Mesenchymal stem cell (in vitro differentiated cells and primary cell): ENCODE data around the gene ZNF568.

Experiments used
- DNase-seq: peaks from one replicate; pipeline ENCODE4 v3.0.0-alpha.2; 2013
- H2AFZ ChIP-seq: one replicate; pipeline ENCODE4 v1.6.1; 2013; ENCODE audit warnings: low read depth, mild to moderate bottlenecking, control low read depth, inconsistent platforms, low read length, moderate library complexity
- H2AK5ac ChIP-seq: 2 replicates; pipeline ENCODE4 v1.6.1; 2013; ENCODE audit warnings: low read length, moderate library complexity, mild to moderate bottlenecking, inconsistent platforms; ENCODE audit not compliant: severe bottlenecking
- H2BK120ac ChIP-seq: one replicate; pipeline ENCODE4 v1.6.1; 2013; ENCODE audit warnings: low read depth, mild to moderate bottlenecking, inconsistent platforms, low read length, moderate library complexity
- H2BK12ac ChIP-seq, 2 experiments: one replicate each; pipeline ENCODE4 v1.6.1; 2013; ENCODE audit warnings: inconsistent platforms in 2 of 2, low read length in 2 of 2, mild to moderate bottlenecking in 2 of 2, moderate library complexity in 2 of 2, control low read depth in 1 of 2
- H2BK15ac ChIP-seq: one replicate; pipeline ENCODE4 v1.6.1; 2013; ENCODE audit warnings: mild to moderate bottlenecking, low read depth, inconsistent platforms; ENCODE audit not compliant: poor library complexity, severe bottlenecking
- H2BK5ac ChIP-seq: 2 replicates; pipeline ENCODE4 v1.6.1; 2013; ENCODE audit warnings: low read depth, mild to moderate bottlenecking, low read length, control low read depth, inconsistent platforms; ENCODE audit not compliant: poor library complexity, severe bottlenecking
- H3K14ac ChIP-seq, 2 experiments: one replicate each; pipeline ENCODE4 v1.6.1; 2013; ENCODE audit warnings: inconsistent platforms in 2 of 2, low read length in 2 of 2, control low read depth in 1 of 2, mild to moderate bottlenecking in 1 of 2, moderate library complexity in 1 of 2
- H3K18ac ChIP-seq, 2 experiments: one replicate each; pipeline ENCODE4 v1.6.1; 2013; ENCODE audit warnings: inconsistent platforms in 2 of 2, low read length in 2 of 2, control low read depth in 1 of 2, low read depth in 1 of 2, mild to moderate bottlenecking in 1 of 2
- H3K23ac ChIP-seq, 2 experiments: one replicate each; pipeline ENCODE4 v1.6.1; 2013; ENCODE audit warnings: inconsistent platforms in 2 of 2, low read length in 2 of 2, mild to moderate bottlenecking in 2 of 2, moderate library complexity in 2 of 2, control low read depth in 1 of 2
- H3K27ac ChIP-seq: 2 replicates; pipeline ENCODE4 v1.5.1; 2013; ENCODE audit warnings: mild to moderate bottlenecking, moderate library complexity, low read length, control low read depth, inconsistent platforms; ENCODE audit not compliant: poor library complexity, severe bottlenecking
- H3K27me3 ChIP-seq, 2 experiments: 2 replicates each; pipeline versions ENCODE4 v1.6.1 to v1.7.0; 2013; ENCODE audit warnings: low read length in 2 of 2, mild to moderate bottlenecking in 2 of 2, moderate library complexity in 2 of 2, control low read depth in 1 of 2, inconsistent platforms in 1 of 2; ENCODE audit not compliant: control insufficient read depth in 1 of 2, insufficient read depth in 1 of 2
- H3K36me3 ChIP-seq, 2 experiments: 2 replicates each; pipeline versions ENCODE4 v1.6.1 to v1.7.0; 2013; ENCODE audit warnings: low read length in 2 of 2, control low read depth in 1 of 2, inconsistent platforms in 1 of 2, low read depth in 1 of 2, mild to moderate bottlenecking in 1 of 2; ENCODE audit not compliant: insufficient read depth in 2 of 2, control insufficient read depth in 1 of 2
- H3K4ac ChIP-seq, 2 experiments: one replicate each; pipeline ENCODE4 v1.6.1; 2013; ENCODE audit warnings: inconsistent platforms in 2 of 2, low read length in 2 of 2, mild to moderate bottlenecking in 2 of 2, moderate library complexity in 2 of 2, control low read depth in 1 of 2, low read depth in 1 of 2
- H3K4me1 ChIP-seq: 2 replicates; pipeline ENCODE4 v1.6.1; 2013; ENCODE audit warnings: low read depth, low read length, control low read depth; ENCODE audit not compliant: control insufficient read depth, insufficient read depth
- H3K4me2 ChIP-seq: 2 replicates; pipeline ENCODE4 v1.6.1; 2013; ENCODE audit warnings: low read length, mild to moderate bottlenecking, inconsistent platforms; ENCODE audit not compliant: poor library complexity, severe bottlenecking
- H3K4me3 ChIP-seq, 2 experiments: 2 replicates each; pipeline versions ENCODE4 v1.5.1 to v1.7.0; 2013; ENCODE audit warnings: low read length in 2 of 2, mild to moderate bottlenecking in 2 of 2, control low read depth in 1 of 2, low read depth in 1 of 2; ENCODE audit not compliant: insufficient read depth in 1 of 2
- H3K79me1 ChIP-seq: replicated peaks from 2 replicates; pipeline ENCODE4 v1.6.1; 2013; ENCODE audit warnings: mild to moderate bottlenecking, control low read depth, low read length, inconsistent platforms; ENCODE audit not compliant: poor library complexity, severe bottlenecking
- H3K9ac ChIP-seq: 2 replicates; pipeline ENCODE4 v1.7.0; 2013; ENCODE audit warnings: mild to moderate bottlenecking, low read length, moderate library complexity
- H3K9me3 ChIP-seq: 2 replicates; pipeline ENCODE4 v1.7.0; 2013; ENCODE audit warnings: mild to moderate bottlenecking, low read length; ENCODE audit not compliant: control insufficient read depth
- H4K8ac ChIP-seq: one replicate; pipeline ENCODE4 v1.6.1; 2013; ENCODE audit warnings: inconsistent platforms, mild to moderate bottlenecking, low read length, moderate library complexity
- H4K91ac ChIP-seq: one replicate; pipeline ENCODE4 v1.6.1; 2013; ENCODE audit warnings: mild to moderate bottlenecking, low read length, inconsistent platforms
- WGBS: methylation state at CpG from one replicate; pipeline ENCODE4 v1.1.7; 2013; ENCODE audit warnings: mixed read lengths; 5-methylcytosine and 5-hydroxymethylcytosine counted together

The ZNF568 gene

GRCh38 chr19:36963280-36963679 lies 47.1 kb downstream of the ZNF568 start:
- no peaks in the 10 kb centered on the region for H3K4me1 ChIP-seq
- H2BK5ac ChIP-seq = no peak overlapping the region
- H2AFZ ChIP-seq = no peak overlapping the region
- no peak overlapping the region for H3K4ac ChIP-seq
- no peak overlapping the region for H3K18ac ChIP-seq
- H2AK5ac ChIP-seq = no peak overlapping the region
- H2BK15ac ChIP-seq = no peak overlapping the region
- H3K27ac ChIP-seq = no peak overlapping the region
- WGBS = 84% methylated on average over 1 of the region's 2 CpGs
- H2BK120ac ChIP-seq = no peak overlapping the region
- no peak overlapping the region for H3K4me3 ChIP-seq
- H3K79me1 ChIP-seq = no peaks in the 10 kb centered on the region
- peaks cover 0 to 8% of the 10 kb centered on the region in 2 experiments for H3K36me3 ChIP-seq
- H3K4me2 ChIP-seq = no peak overlapping the region
- no peak overlapping the region for H3K14ac ChIP-seq
- no peaks in the 10 kb centered on the region for H3K27me3 ChIP-seq
- H4K91ac ChIP-seq = no peak overlapping the region
- no peak overlapping the region for H3K9ac ChIP-seq
- DNase-seq = no peak
- peaks cover 86% of the 10 kb centered on the region for H3K9me3 ChIP-seq
- H3K23ac ChIP-seq = no peak overlapping the region
- H2BK12ac ChIP-seq = no peak overlapping the region
- H4K8ac ChIP-seq = no peak overlapping the region

- Histone ChIP-seq H2AK5ac (no peak overlapping the region), H2BK5ac (no peak overlapping the region), H2BK120ac (no peak overlapping the region), H3K4me1 (peaks cover 3% of the 10 kb centered on the region), H3K79me1 (no peaks in the 10 kb centered on the region), H3K9ac (peak overlapping the region; percentile 67), H2AFZ (no peak overlapping the region), H3K4ac (no peak overlapping the region), H3K36me3 (peaks cover 6 to 9% of the 10 kb centered on the region in 2 experiments), H3K14ac (no peak overlapping the region), H3K4me3 (peak overlapping the region in 1 of 2 experiments; percentile 69), H3K9me3 (peaks cover 53% of the 10 kb centered on the region), H3K23ac (no peak overlapping the region), H3K4me2 (peak overlapping the region; percentile 41), H4K8ac (no peak overlapping the region), H3K18ac (no peak overlapping the region), H4K91ac (no peak overlapping the region), H3K27me3 (no peaks in the 10 kb centered on the region), H2BK15ac (no peak overlapping the region), H3K27ac (no peak overlapping the region), H2BK12ac (no peak overlapping the region)
- 63% methylated on average over 25 of the region's 25 CpGs for WGBS
- no peak for DNase-seq
Measured at GRCh38 chr19:36972571-36972970, 56.4 kb downstream of the ZNF568 start.

- Histone ChIP-seq H2AK5ac (no peak overlapping the region), H3K4me2 (peak overlapping the region; percentile 41), H2BK5ac (no peak overlapping the region), H3K79me1 (no peaks in the 10 kb centered on the region), H2BK120ac (no peak overlapping the region), H2BK12ac (no peak overlapping the region), H3K4me1 (peaks cover 3% of the 10 kb centered on the region), H3K9ac (peak overlapping the region; percentile 67), H3K4me3 (peak overlapping the region; percentile 50 to 69), H4K8ac (peak overlapping the region; percentile 45), H3K36me3 (peaks cover 9 to 13% of the 10 kb centered on the region in 2 experiments), H3K18ac (no peak overlapping the region), H3K14ac (peak overlapping the region in 1 of 2 experiments; percentile 46), H2BK15ac (peak overlapping the region; percentile 77), H3K27me3 (no peaks in the 10 kb centered on the region), H4K91ac (no peak overlapping the region), H3K9me3 (peaks cover 54% of the 10 kb centered on the region), H3K27ac (no peak overlapping the region), H2AFZ (peak overlapping the region; percentile 57), H3K23ac (peak overlapping the region in 1 of 2 experiments; percentile 18), H3K4ac (no peak overlapping the region)
- 4% methylated on average over 51 of the region's 56 CpGs for WGBS
- peak; percentile 63 for DNase-seq
Measured at GRCh38 chr19:36973021-36973843, 57.1 kb downstream of the ZNF568 start.

GRCh38 chr19:36973844-36974195 lies 57.7 kb downstream of the ZNF568 start:
- Histone ChIP-seq H3K4me3 (peak overlapping the region; percentile 50 to 69), H2AFZ (peak overlapping the region; percentile 57), H3K9ac (peak overlapping the region; percentile 67), H3K18ac (no peak overlapping the region), H3K4ac (no peak overlapping the region), H3K79me1 (no peaks in the 10 kb centered on the region), H2BK120ac (no peak overlapping the region), H2AK5ac (no peak overlapping the region), H2BK12ac (no peak overlapping the region), H3K23ac (no peak overlapping the region), H2BK5ac (no peak overlapping the region), H2BK15ac (no peak overlapping the region), H4K91ac (no peak overlapping the region), H3K27me3 (no peaks in the 10 kb centered on the region), H3K14ac (no peak overlapping the region), H4K8ac (peak overlapping the region; percentile 45), H3K4me1 (peaks cover 3% of the 10 kb centered on the region), H3K36me3 (peaks cover 9 to 14% of the 10 kb centered on the region in 2 experiments), H3K4me2 (no peak overlapping the region), H3K9me3 (peaks cover 60% of the 10 kb centered on the region), H3K27ac (no peak overlapping the region)
- DNase-seq = no peak
- WGBS = 55% methylated on average over 6 of the region's 6 CpGs
